Mucosa of rectum (tissue), 2 donors: ENCODE data around the gene PTRH2.

Experiments used
- H3K27ac ChIP-seq, 2 donors: one replicate each; pipeline ENCODE4 v1.7.0; 2013; ENCODE audit warnings: inconsistent platforms in 2 of 2, low read depth in 2 of 2, low read length in 2 of 2
- H3K27me3 ChIP-seq, 2 donors: one replicate each; pipeline ENCODE4 v1.7.0; 2013; ENCODE audit warnings: low read length in 2 of 2; ENCODE audit not compliant: control insufficient read depth in 2 of 2, insufficient read depth in 2 of 2
- H3K36me3 ChIP-seq, 2 donors: one replicate each; pipeline ENCODE4 v1.7.0; 2013; ENCODE audit warnings: low read length in 2 of 2; ENCODE audit not compliant: control insufficient read depth in 2 of 2, insufficient read depth in 2 of 2
- H3K4me1 ChIP-seq, 2 donors: one replicate each; pipeline ENCODE4 v1.7.0; 2013; ENCODE audit warnings: low read length in 2 of 2, mild to moderate bottlenecking in 1 of 2; ENCODE audit not compliant: control insufficient read depth in 2 of 2, insufficient read depth in 2 of 2
- H3K4me3 ChIP-seq, 2 donors: one replicate each; pipeline ENCODE4 v1.7.0; 2013; ENCODE audit warnings: low read length in 2 of 2
- H3K9ac ChIP-seq, 2 donors: one replicate each; pipeline ENCODE4 v1.7.0; 2013; ENCODE audit warnings: low read length in 2 of 2, low read depth in 1 of 2, mild to moderate bottlenecking in 1 of 2
- H3K9me3 ChIP-seq, 2 donors: one replicate each; pipeline ENCODE4 v1.7.0; 2013; ENCODE audit warnings: low read length in 2 of 2; ENCODE audit not compliant: control insufficient read depth in 2 of 2
- donor health status: healthy.
- donor health status: Normal muscosa, but diverticular disease.

Gene PTRH2

GRCh38 chr17:59699218-59699617 is 8.0 kb downstream of the PTRH2 start:
- Histone ChIP-seq H3K9ac (no peak overlapping the region), H3K4me3 (no peak overlapping the region), H3K36me3 (peaks cover 52 to 59% of the 10 kb centered on the region in 2 donors), H3K27ac (no peak overlapping the region), H3K27me3 (no peaks in the 10 kb centered on the region), H3K9me3 (no peaks in the 10 kb centered on the region), H3K4me1 (peaks cover 8 to 13% of the 10 kb centered on the region in 2 donors)

- Histone ChIP-seq H3K4me3 (no peak overlapping the region), H3K27ac (no peak overlapping the region), H3K9me3 (no peaks in the 10 kb centered on the region), H3K36me3 (peaks cover 61 to 69% of the 10 kb centered on the region in 2 donors), H3K9ac (no peak overlapping the region), H3K4me1 (peaks cover 8 to 13% of the 10 kb centered on the region in 2 donors), H3K27me3 (no peaks in the 10 kb centered on the region)
These were observed 9.1 kb downstream of the PTRH2 start for GRCh38 chr17:59698143-59698542.

- no peak overlapping the region for H3K4me3 ChIP-seq
- peaks cover 8 to 13% of the 10 kb centered on the region in 2 donors for H3K4me1 ChIP-seq
- H3K36me3 ChIP-seq, result peaks cover 68 to 72% of the 10 kb centered on the region in 2 donors
These were observed 10.4 kb downstream of the PTRH2 start for GRCh38 chr17:59696682-59697277.

GRCh38 chr17:59695945-59696681 is 11.1 kb downstream of the PTRH2 start:
- Histone ChIP-seq H3K36me3 (peaks cover 70 to 77% of the 10 kb centered on the region in 2 donors), H3K9ac (no peak overlapping the region), H3K27ac (peak overlapping the region in 1 of 2 donors; percentile 17), H3K9me3 (no peaks in the 10 kb centered on the region), H3K4me3 (no peak overlapping the region), H3K4me1 (peaks cover 8 to 13% of the 10 kb centered on the region in 2 donors), H3K27me3 (no peaks in the 10 kb centered on the region)

More at GRCh38 chr17:59696682-59697277, 10.4 kb downstream of the PTRH2 start:
- Histone ChIP-seq H3K27ac (peak overlapping the region in 1 of 2 donors; percentile 17), H3K9ac (no peak overlapping the region), H3K9me3 (no peaks in the 10 kb centered on the region), H3K27me3 (no peaks in the 10 kb centered on the region)

- no peaks in the 10 kb centered on the region for H3K27me3 ChIP-seq
- H3K9me3 ChIP-seq, result no peaks in the 10 kb centered on the region
- H3K36me3 ChIP-seq, result peaks cover 77 to 91% of the 10 kb centered on the region in 2 donors
- no peak overlapping the region for H3K9ac ChIP-seq
- H3K4me1 ChIP-seq, result peaks cover 10 to 13% of the 10 kb centered on the region in 2 donors
- H3K27ac ChIP-seq, result no peak overlapping the region
- no peak overlapping the region for H3K4me3 ChIP-seq
These were observed 12.9 kb downstream of the PTRH2 start for GRCh38 chr17:59694344-59694743.

GRCh38 chr17:59693582-59693981 is 13.6 kb downstream of the PTRH2 start:
- H3K9ac ChIP-seq, result no peak overlapping the region
- no peaks in the 10 kb centered on the region for H3K9me3 ChIP-seq
- peaks cover 10 to 13% of the 10 kb centered on the region in 2 donors for H3K4me1 ChIP-seq
- H3K36me3 ChIP-seq, result peaks cover 74 to 89% of the 10 kb centered on the region in 2 donors
- H3K4me3 ChIP-seq, result no peak overlapping the region
- H3K27ac ChIP-seq, result no peak overlapping the region
- H3K27me3 ChIP-seq, result no peaks in the 10 kb centered on the region

- Histone ChIP-seq H3K27ac (no peak overlapping the region), H3K9me3 (no peaks in the 10 kb centered on the region), H3K9ac (no peak overlapping the region), H3K4me3 (no peak overlapping the region), H3K4me1 (peaks cover 0 to 2% of the 10 kb centered on the region in 2 donors), H3K36me3 (peaks cover 75 to 89% of the 10 kb centered on the region in 2 donors), H3K27me3 (no peaks in the 10 kb centered on the region)
These were observed 18.7 kb downstream of the PTRH2 start for GRCh38 chr17:59688496-59688895.

GRCh38 chr17:59688008-59688407 is 19.2 kb downstream of the PTRH2 start:
- no peak overlapping the region for H3K9ac ChIP-seq
- no peak overlapping the region for H3K4me3 ChIP-seq
- peaks cover 0 to 2% of the 10 kb centered on the region in 2 donors for H3K4me1 ChIP-seq
- peaks cover 77 to 91% of the 10 kb centered on the region in 2 donors for H3K36me3 ChIP-seq
- H3K27ac ChIP-seq, result no peak overlapping the region
- no peaks in the 10 kb centered on the region for H3K27me3 ChIP-seq
- H3K9me3 ChIP-seq, result no peaks in the 10 kb centered on the region

GRCh38 chr17:59684967-59685366 is 22.3 kb downstream of the PTRH2 start:
- no peak overlapping the region for H3K27ac ChIP-seq
- H3K36me3 ChIP-seq, result peaks cover 88 to 93% of the 10 kb centered on the region in 2 donors

GRCh38 chr17:59683283-59683682 is 23.9 kb downstream of the PTRH2 start:
- no peaks in the 10 kb centered on the region for H3K27me3 ChIP-seq
- no peak overlapping the region for H3K4me3 ChIP-seq
- H3K4me1 ChIP-seq, result no peaks in the 10 kb centered on the region
- peak overlapping the region; percentile 0 to 27 for H3K27ac ChIP-seq
- no peaks in the 10 kb centered on the region for H3K9me3 ChIP-seq
- no peak overlapping the region for H3K9ac ChIP-seq
- peaks cover 87 to 90% of the 10 kb centered on the region in 2 donors for H3K36me3 ChIP-seq

More at GRCh38 chr17:59684967-59685366, 22.3 kb downstream of the PTRH2 start:
- Histone ChIP-seq H3K9ac (no peak overlapping the region), H3K9me3 (no peaks in the 10 kb centered on the region), H3K27me3 (no peaks in the 10 kb centered on the region), H3K4me3 (no peak overlapping the region), H3K4me1 (no peaks in the 10 kb centered on the region)
